Measurements from ENCODE around the gene ALPL. TPM values are rescaled to one million over a fixed set of nuclear protein-coding genes. Genes with fewer than 3 reads are reported as not detected.

ALPL gene
- polyA plus RNA-seq, 2 of the 4 experiments (the other 2 are of a cell fraction), result 0.06 to 0.31 TPM

DNA sequence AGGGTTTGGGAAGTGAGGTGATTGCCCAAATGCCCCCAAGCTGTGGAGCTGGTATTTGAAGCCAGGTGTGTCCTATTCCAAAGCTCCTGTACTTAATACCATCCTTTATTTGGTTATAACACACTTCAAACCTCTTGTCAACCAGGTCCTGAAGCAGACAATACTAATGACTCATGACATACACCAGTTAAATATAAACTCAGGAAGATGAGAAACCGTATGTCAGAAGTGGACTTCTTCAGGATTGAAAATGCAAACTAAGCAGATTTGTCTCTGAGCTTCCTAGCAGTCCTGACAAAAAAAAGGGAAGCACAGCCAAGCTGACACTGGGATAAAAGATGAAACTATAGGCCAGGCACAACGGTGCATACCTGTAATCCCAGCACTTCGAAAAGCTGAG is 70.6 kb downstream of the ALPL start:
- DNase-seq (ENCODE audit: low read depth in 1 of 2, low spot score in 1 of 2), result peak; percentile 46 to 53
- H3K4me2 ChIP-seq, result peak overlapping the region; percentile 52
- H3K27ac ChIP-seq, result peak overlapping the region in 1 of 2 experiments; percentile 17; a peak in 1 of 6 replicates
- ChIA-PET CTCF (interaction anchor here (0.7 to 1.6 kb wide), 4 partner anchors 15 to 211 kb away, joined by 3 to 6 read pairs (median 3); no protein-coding TSS in a partner anchor), POLR2A (no interaction called here)
- peak; percentile 43 for FAIRE-seq
- TF ChIP-seq NFE2L2 (conservative IDR thresholded peaks at IDR 0.05; ENCODE audit: low read length), result no peak
- TF ChIP-seq FOSL2 (IDR thresholded peaks at IDR 0.05), result no peak
- 0 out of 2 replicates have a peak, but pooled peaks have one; percentile 19 for TF ChIP-seq FOSL2 (CRISPR knock-in tag; IDR thresholded peaks at IDR 0.05)
- TF ChIP-seq, protein P1, sequence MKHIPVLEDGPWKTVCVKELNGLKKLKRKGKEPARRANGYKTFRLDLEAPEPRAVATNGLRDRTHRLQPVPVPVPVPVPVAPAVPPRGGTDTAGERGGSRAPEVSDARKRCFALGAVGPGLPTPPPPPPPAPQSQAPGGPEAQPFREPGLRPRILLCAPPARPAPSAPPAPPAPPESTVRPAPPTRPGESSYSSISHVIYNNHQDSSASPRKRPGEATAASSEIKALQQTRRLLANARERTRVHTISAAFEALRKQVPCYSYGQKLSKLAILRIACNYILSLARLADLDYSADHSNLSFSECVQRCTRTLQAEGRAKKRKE (CRISPR knock-in tag; IDR thresholded peaks at IDR 0.05; ENCODE audit: low read depth), result no peak
- TF ChIP-seq MAFK (IDR thresholded peaks at IDR 0.05; ENCODE audit: partially characterized antibody), result peak; percentile 99
- ATAC-seq, result peak; percentile 45 to 69; a peak in 4 of 6 replicates
- no peak overlapping the region for H3K4me3 ChIP-seq
- no peaks in the 10 kb centered on the region for H3K9me3 ChIP-seq
- H3K4me1 ChIP-seq, result peaks cover 13% of the 10 kb centered on the region
- WGBS (ENCODE audit: missing lambda C conversion rate), result 4% methylated on average over 3 of the region's 3 CpGs

DNA sequence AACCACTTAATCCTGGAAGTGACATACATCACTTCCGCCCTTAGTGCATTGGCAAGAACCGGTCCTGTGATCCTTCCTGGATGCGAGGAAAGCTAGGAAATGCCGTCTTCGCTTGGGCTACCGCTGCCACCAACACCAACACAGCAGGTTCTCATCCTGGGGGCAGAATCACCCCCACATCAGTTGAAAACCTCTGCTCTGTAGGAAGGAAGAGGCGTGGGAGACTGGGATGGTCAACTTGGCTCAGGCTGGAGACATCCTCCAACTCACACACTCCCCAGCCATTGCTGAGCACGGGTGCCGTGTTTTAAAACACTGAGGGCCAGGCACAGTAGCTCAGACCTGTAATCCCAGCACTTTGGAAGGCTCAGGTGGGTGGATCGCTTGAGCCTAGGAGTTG is 74.9 kb downstream of the ALPL start:
- Histone ChIP-seq H3K4me1 (peaks cover 33% of the 10 kb centered on the region), H3K4me2 (no peak overlapping the region), H3K4me3 (no peak overlapping the region), H3K27ac (no peak overlapping the region), H3K9me3 (no peaks in the 10 kb centered on the region)
- ChIA-PET POLR2A (no interaction called here), CTCF (interaction anchor here (1.2 kb wide), 1 partner anchor 212 kb away, joined by 3 read pairs; no protein-coding TSS in a partner anchor)
- WGBS (ENCODE audit: missing lambda C conversion rate), result 78% methylated on average over 10 of the region's 10 CpGs
- DNase-seq (ENCODE audit: low read depth in 1 of 2, low spot score in 1 of 2) (no peak), ATAC-seq (no peak), FAIRE-seq (no peak)
- TF ChIP-seq, protein P2, sequence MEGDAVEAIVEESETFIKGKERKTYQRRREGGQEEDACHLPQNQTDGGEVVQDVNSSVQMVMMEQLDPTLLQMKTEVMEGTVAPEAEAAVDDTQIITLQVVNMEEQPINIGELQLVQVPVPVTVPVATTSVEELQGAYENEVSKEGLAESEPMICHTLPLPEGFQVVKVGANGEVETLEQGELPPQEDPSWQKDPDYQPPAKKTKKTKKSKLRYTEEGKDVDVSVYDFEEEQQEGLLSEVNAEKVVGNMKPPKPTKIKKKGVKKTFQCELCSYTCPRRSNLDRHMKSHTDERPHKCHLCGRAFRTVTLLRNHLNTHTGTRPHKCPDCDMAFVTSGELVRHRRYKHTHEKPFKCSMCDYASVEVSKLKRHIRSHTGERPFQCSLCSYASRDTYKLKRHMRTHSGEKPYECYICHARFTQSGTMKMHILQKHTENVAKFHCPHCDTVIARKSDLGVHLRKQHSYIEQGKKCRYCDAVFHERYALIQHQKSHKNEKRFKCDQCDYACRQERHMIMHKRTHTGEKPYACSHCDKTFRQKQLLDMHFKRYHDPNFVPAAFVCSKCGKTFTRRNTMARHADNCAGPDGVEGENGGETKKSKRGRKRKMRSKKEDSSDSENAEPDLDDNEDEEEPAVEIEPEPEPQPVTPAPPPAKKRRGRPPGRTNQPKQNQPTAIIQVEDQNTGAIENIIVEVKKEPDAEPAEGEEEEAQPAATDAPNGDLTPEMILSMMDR (IDR thresholded peaks at IDR 0.05), result no peak
- TF ChIP-seq PHF8 (IDR thresholded peaks at IDR 0.05; ENCODE audit: borderline replicate concordance, low read depth) (no peak), FOXS1 (CRISPR knock-in tag; IDR thresholded peaks at IDR 0.05) (no peak), SMC3 (IDR thresholded peaks at IDR 0.05) (no peak), RAD21 (conservative IDR thresholded peaks at IDR 0.05 in 1 of 2, IDR thresholded peaks at IDR 0.05 in 1 of 2) (no peak), GATA3 (IDR thresholded peaks at IDR 0.05; ENCODE audit: borderline replicate concordance) (no peak), BHLHE40 (IDR thresholded peaks at IDR 0.05; ENCODE audit: low read depth, low read length) (no peak), CEBPB (IDR thresholded peaks at IDR 0.05) (no peak), RNF2 (IDR thresholded peaks at IDR 0.05; ENCODE audit: borderline replicate concordance, low read depth) (no peak), EP300 (IDR thresholded peaks at IDR 0.05) (no peak)
- TF ChIP-seq, protein P3, sequence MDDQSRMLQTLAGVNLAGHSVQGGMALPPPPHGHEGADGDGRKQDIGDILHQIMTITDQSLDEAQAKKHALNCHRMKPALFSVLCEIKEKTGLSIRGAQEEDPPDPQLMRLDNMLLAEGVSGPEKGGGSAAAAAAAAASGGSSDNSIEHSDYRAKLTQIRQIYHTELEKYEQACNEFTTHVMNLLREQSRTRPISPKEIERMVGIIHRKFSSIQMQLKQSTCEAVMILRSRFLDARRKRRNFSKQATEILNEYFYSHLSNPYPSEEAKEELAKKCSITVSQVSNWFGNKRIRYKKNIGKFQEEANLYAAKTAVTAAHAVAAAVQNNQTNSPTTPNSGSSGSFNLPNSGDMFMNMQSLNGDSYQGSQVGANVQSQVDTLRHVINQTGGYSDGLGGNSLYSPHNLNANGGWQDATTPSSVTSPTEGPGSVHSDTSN (IDR thresholded peaks at IDR 0.05), result no peak

DNA sequence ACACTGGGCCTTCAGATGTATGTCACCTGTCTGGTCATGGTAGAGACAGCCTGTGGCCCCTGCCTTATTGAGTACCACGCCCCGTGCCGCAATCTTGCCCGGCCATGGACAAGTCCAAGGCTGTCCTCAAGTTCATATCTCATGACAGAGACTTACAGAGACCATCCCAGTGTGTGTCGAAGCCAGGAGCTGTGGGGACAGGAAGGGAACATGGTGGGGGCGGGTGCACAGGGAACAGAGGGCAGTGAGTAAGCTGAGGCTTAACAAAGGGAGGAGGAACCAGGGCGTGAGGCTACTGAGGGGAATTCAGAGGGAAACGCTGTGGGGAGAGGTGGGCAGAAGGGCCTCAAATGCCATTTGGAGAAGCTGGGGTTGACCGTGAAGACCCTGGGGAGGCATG is 75.8 kb downstream of the ALPL start:
- FAIRE-seq (no peak), ATAC-seq (no peak), DNase-seq (ENCODE audit: low read depth in 1 of 2, low spot score in 1 of 2) (no peak)
- CTCF ChIA-PET, result interaction anchor here (1.0 kb wide), 1 partner anchor 74 kb away, joined by 5 read pairs; no protein-coding TSS in a partner anchor
- Histone ChIP-seq H3K9me3 (no peaks in the 10 kb centered on the region), H3K4me1 (peaks cover 26% of the 10 kb centered on the region), H3K27ac (no peak overlapping the region), H3K4me2 (no peak overlapping the region), H3K4me3 (no peak overlapping the region)
- POLR2A ChIA-PET, result no interaction called here
- 84% methylated on average over 9 of the region's 9 CpGs for WGBS (ENCODE audit: missing lambda C conversion rate)
- TF ChIP-seq POLR2AphosphoS2 (conservative IDR thresholded peaks at IDR 0.05; ENCODE audit: low read length), result no peak
- TF ChIP-seq NPAS2 (CRISPR knock-in tag; IDR thresholded peaks at IDR 0.05; ENCODE audit: borderline replicate concordance), result no peak
- TF ChIP-seq ZNF302 (CRISPR knock-in tag; IDR thresholded peaks at IDR 0.05), result no peak
- no peak for TF ChIP-seq ESRRA (IDR thresholded peaks at IDR 0.05; ENCODE audit: borderline replicate concordance, low read length)
- TF ChIP-seq, protein P4, sequence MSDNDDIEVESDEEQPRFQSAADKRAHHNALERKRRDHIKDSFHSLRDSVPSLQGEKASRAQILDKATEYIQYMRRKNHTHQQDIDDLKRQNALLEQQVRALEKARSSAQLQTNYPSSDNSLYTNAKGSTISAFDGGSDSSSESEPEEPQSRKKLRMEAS (IDR thresholded peaks at IDR 0.05), result no peak
- TF ChIP-seq, protein P1 (CRISPR knock-in tag; IDR thresholded peaks at IDR 0.05; ENCODE audit: low read depth), result no peak
- TF ChIP-seq CHD2 (IDR thresholded peaks at IDR 0.05; ENCODE audit: low read length, partially characterized antibody), result no peak
- TF ChIP-seq, protein P5, sequence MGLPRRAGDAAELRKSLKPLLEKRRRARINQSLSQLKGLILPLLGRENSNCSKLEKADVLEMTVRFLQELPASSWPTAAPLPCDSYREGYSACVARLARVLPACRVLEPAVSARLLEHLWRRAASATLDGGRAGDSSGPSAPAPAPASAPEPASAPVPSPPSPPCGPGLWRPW (IDR thresholded peaks at IDR 0.05), result no peak

Data from A549 (cell line).